ENCODE results near the gene DEXI.

Gene DEXI

DNA sequence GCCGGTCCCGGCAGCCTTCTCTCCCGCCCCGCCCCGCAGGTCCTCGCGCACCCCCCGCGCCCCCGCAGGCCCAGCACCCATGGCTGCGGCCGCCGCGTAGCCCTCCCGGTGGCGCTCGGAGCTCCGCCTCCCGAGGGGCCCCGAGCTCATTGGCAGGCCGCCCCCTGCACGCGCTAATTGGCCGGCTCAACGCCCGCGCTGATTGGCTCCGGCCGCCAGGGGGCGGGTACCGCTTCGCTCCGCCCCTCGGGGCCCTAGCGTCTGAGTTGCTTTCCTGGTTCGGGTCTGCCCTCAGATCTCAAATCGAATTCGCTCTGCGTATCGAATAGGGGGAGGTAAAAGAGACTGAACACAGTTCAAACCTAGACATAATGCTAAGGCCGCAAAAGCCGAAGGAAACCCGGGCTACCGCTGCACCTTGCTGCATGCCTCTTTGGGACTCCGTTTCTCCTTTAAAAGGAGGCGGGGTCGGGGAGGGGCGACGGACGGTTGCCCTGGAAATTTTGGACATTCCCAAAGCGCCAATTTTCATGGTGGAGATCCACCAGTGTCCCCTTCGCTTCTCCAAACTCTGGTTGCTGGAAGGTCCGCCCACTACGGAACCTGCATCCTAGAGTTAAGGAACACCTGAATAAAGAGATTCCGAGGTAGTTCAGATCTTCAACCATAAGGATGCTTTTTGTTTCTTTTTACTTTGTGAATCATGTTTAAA lies at the start of gene DEXI:
DEXI (minus strand) TSS at position 117 of the 712 bp plus-strand sequence. CDS start 463 bp downstream, outside the sequence.
- peak; percentile 89 to 90 for DNase-seq (ENCODE audit: low read depth in 2 of 2)

- no peak for DNase-seq (ENCODE audit: low read depth in 2 of 2)
These were observed 48.1 kb upstream of the DEXI start for GRCh38 chr16:10990378-10990777.

DNA sequence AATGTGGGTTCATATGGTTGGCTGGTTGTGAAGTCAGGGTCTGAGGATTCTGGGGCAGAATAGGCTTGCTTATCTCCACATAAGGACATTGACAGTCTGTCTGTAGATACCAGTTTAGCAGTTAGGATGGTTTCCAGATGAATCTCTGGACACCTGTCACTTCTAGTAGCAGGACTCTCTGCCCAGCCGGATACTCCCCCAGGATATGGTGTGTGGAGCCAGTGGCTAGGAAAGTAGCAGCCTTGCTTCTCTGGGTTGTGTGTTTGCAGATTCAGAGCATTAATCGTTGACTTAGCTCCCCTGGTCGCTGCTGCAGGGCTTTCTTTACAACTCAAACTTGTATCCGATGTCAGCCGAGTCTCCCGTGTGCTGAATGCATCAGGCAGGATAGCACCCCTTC lies 47.3 kb upstream of the DEXI start:
- DNase-seq (ENCODE audit: low read depth in 2 of 2): no peak

- DNase-seq (ENCODE audit: low read depth in 2 of 2): no peak
These were observed 46.6 kb upstream of the DEXI start for GRCh38 chr16:10988879-10989278.

DNA sequence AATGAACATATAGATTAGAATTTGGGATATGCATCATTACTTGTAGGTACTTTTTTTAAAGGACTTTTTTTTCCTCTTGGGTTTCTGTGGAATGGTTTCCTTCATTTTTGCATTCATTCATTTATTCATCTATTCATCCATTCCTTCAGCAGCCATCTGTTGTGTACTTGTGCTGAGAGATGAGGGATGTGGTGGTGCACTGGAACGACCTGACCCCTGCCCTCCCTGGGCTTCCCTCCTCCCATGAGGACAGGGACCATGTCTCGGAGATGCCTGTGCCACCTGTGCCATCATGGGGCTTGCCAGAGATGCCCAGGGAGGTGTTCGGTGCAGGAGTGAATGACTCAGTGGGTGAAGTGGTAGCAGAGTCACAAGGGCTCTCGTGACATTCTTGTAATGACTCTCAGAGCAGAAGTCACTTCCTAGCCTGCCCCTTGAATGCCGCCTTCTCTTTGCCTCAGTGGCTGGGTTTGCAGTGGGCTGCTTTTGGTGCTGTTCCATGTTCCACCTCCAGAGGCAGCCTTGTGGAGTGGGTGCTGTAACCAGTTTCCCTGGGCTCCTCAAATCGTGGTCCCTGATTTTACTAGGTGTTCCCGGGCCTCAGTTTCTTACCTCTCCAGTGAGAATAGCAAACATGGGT lies 46.0 kb upstream of the DEXI start:
- no peak for DNase-seq (ENCODE audit: low read depth in 2 of 2)

DNA sequence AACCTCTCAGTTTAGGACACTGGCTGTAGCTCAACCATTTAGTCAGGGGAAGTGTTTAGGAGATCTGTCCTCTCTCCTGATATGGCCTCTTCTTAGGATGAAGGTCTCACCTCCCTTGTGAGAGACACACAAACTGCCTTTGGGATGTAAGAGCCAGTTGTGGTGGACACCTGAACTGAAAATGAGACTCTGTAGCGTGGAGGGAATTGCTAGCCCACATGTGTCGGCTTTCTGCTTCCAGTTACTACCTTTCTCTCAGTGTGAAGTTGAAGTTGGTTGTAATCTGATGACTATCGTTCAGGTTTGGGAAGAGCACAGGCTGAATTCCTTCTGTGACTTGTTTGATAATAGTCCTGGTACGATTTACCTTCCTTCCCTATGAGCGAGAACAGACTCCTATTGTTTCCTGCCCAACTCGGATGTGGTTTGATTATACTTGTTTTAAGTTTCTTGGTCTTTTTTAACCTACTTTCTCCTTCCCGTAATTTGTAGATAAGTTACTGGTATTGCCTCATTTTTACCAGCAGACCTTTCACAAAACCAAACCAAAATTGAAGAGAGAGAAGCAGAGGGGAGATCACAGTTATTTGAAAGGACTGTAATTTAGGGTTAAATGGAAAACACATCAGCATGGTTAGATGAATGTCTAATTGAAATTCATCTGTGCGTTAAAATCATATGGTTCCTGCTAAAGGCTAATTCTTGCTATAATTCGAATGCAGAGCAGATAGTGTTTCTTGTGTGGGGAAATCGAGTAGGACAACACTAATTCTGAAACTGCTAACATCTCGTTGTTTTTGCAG lies 45.3 kb upstream of the DEXI start:
- DNase-seq (ENCODE audit: low read depth in 2 of 2): no peak

DNA sequence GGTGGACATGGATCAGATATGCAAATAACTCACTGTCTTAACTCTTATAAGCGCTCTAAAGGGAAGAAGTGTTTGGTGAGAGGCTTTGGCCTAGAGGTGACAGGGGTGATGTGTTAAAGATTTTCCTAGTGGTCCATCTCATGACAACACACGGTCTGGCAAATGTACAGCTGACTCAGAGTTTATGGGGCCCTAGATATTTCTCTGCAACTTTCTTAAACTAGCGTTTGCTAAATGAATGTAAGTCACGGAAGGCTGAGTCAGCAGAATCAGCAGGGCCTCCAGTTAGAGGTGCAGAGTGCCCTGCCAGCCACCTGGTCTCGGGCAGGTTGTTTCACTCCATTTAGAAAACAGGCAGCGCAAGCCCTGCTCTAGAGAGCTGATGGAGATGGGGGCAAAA lies 42.2 kb upstream of the DEXI start:
- no peak for DNase-seq (ENCODE audit: low read depth in 2 of 2)

GRCh38 chr16:10983159-10983558 lies 40.9 kb upstream of the DEXI start:
- no peak for DNase-seq (ENCODE audit: low read depth in 2 of 2)

DNA sequence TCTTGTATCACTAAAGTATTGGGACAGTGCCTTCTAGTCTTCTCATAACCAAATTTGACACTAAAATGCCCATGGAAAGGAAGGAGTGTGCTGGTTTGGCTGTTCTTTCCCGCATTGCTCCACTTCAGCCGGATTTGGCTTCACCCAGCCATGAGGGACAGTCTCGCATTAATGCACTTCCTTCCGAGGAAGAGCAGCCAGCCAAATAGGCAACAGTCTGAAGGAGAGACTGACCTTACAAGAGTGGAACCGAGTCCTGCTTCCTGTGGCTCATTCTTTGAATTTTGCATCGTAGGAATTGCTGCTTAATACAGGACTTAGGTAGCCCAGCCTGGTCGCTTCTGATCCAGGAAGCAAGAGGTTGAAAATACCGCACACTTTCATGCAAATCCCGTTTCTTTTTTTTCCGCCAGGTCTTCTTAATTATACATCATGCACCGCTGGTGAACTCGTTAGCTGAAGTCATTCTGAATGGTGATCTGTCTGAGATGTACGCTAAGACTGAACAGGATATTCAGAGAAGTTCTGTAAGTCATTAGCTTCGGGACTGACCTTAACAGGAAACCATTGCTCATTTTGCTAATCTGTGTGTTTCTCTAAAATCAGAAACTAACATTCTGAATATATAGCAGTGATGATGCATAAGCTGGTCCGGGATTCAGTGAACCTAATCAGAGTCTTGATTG lies 40.3 kb upstream of the DEXI start:
- DNase-seq (ENCODE audit: low read depth in 2 of 2): no peak

GRCh38 chr16:10981697-10982216 lies 39.5 kb upstream of the DEXI start:
- DNase-seq (ENCODE audit: low read depth in 2 of 2): no peak

- DNase-seq (ENCODE audit: low read depth in 2 of 2): no peak
These were observed 38.5 kb upstream of the DEXI start for GRCh38 chr16:10980813-10981212.

- no peak for DNase-seq (ENCODE audit: low read depth in 2 of 2)
These were observed 37.7 kb upstream of the DEXI start for GRCh38 chr16:10979717-10980601.

DNA sequence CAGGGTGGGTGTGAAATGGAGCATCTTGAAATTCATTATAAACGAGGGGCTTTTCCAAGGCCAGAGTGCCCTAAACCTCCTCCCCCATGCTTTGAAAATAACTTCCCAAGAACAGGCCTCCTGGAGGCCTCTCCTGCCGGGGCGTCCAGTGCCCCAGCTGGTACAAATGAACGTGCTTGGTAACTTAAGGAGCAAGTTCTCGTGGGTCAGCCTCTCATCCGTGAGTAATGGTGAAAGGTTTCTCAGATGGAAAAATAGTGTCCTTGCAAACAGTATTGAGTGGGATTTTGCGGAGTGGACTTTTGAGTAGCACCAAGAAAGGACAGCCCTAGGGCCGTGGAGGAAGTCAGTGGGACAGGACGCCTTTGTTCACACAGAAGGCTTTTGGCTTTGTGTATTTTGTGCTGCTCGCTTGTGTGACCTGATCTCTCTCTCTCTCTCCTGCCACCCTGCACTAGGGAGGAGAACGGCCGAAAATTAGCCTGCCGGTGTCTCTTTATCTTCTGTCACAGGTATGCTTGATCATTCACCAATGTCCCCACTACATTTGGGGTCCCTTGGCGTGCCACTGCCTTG lies 36.7 kb upstream of the DEXI start:
- no peak for DNase-seq (ENCODE audit: low read depth in 2 of 2)

- no peak for DNase-seq (ENCODE audit: low read depth in 2 of 2)
These were observed 35.9 kb upstream of the DEXI start for GRCh38 chr16:10978124-10978523.

DNA sequence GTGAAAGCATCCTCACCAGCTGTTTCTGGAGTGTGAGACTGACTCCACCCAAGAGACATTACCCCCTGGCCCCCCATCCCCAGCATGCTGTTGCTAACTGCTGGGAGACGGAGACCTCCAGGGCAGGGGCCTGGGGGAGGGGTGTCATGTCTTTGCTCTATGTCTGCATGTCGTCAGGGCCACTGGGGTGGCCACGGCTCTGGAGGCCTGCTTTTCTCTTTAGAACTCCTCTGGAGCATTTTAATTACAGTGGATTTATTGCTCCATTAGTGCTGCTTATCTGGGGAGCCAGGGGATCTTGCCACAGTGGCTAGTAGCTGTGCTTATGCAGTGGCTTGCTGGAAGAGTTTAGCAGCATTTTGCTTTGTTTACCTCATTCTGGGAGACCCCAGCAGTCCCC lies 34.4 kb upstream of the DEXI start:
- no peak for DNase-seq (ENCODE audit: low read depth in 2 of 2)

GRCh38 chr16:10972819-10973464 lies 30.7 kb upstream of the DEXI start:
- DNase-seq (ENCODE audit: low read depth in 2 of 2): no peak

DNA sequence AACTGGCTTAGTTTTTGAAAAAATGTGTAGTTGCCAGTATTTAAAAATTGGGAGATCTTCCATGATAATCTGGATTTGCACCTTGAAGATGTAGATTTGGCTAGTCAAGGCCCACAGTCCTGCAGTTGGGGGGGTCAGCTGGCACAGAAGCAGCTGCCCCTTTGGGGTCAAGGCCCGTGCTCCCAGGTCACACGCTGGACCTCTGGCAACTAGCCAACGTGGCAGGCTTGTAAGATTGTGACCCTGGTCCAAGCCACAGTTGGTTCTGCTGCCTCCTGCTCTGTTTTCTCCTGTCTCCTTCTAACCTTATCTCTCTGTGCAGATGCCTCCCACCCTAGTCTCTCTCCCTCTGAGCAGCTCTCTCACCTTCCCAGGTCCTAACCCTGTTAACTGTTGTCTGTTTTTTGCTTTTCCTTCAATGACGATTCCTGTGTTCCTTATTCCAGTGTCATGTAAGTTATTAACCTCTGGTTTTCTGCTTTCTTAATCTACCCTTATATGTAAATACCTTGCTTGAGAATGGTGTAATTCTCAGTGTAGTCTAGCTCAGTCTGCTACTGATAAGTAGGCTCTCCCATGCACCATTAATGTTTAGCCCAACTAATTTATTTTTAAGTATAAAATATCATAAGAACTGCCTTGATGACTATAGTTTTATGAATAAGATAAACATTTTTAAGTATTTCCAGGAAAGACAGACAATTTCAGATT lies 30.0 kb upstream of the DEXI start:
- no peak for DNase-seq (ENCODE audit: low read depth in 2 of 2)

DNA sequence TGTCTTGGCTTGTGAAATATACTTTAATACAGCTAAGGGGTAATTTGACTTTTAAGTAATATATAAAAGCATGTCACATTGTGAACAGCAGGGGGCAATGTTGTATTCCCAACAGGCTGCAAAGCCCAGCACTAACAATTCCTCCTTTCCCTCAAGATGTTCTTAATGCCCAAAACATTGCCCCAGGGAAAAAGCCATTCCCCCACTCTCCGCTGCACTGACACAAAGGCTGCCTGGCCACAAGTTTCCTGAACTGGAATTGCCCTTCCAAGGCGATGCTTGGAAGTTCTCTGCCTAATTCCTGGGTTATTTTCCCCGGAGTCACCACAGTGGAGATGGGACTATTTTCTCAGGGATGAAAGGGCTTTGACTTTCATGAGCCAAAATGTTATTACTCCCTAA lies 29.3 kb upstream of the DEXI start:
- DNase-seq (ENCODE audit: low read depth in 2 of 2): no peak

DNA sequence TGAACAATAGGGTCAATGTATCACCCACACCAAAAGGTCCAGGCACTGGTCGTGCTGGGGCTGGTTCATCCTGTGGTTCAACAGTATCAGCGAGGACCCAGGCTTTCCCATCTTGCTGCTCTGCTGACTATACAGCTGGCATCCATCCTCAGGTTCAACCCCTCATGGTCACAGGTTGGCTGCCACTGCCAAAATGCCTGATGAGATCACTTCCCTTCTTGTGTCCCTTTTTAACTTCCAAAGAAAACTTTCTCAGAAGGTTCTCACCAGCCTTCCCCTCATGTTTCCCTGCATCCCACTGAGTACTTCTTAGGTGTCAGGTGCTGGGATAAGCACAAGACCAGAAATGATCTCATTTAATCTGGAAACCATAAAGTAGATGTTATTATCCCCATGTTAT lies 27.8 kb upstream of the DEXI start:
- DNase-seq (ENCODE audit: low read depth in 2 of 2): no peak

Data from stimulated activated CD8-positive, alpha-beta memory T cell treated with anti-CD3 and anti-CD28 coated beads, Interleukin-2, amount 100 ng/mL, for 1 hour (primary cell).